ENCODE measurements around the gene C2CD4C. TPM values are rescaled to one million over a fixed set of nuclear protein-coding genes. Genes with fewer than 3 reads are reported as not detected.

The C2CD4C gene
- total and polyA plus RNA-seq, 12 donors: 0.17 to 3.2 (median 1.2) TPM; not detected in 1

GRCh38 chr19:410243-410781 lies 1.4 kb upstream of the C2CD4C start:
- 25 to 68% (median 60%) methylated on average over 9 to 21 of the region's 21 CpGs for WGBS, 4 donors
- Histone ChIP-seq H3K27ac (no peak overlapping the region), H3K4me3 (no peak overlapping the region), H3K9me3 (replicated peaks in 1 of 3) (no peaks in the 10 kb centered on the region), H3K27me3 (peaks cover 43% of the 10 kb centered on the region), H3K36me3 (replicated peaks in 1 of 2) (no peaks in the 10 kb centered on the region), H3K4me1 (replicated peaks in 1 of 2) (peaks cover 9 to 15% of the 10 kb centered on the region in 2 donors)
- no peak for TF ChIP-seq POLR2A (IDR thresholded peaks at IDR 0.05)
- TF ChIP-seq, protein P1, sequence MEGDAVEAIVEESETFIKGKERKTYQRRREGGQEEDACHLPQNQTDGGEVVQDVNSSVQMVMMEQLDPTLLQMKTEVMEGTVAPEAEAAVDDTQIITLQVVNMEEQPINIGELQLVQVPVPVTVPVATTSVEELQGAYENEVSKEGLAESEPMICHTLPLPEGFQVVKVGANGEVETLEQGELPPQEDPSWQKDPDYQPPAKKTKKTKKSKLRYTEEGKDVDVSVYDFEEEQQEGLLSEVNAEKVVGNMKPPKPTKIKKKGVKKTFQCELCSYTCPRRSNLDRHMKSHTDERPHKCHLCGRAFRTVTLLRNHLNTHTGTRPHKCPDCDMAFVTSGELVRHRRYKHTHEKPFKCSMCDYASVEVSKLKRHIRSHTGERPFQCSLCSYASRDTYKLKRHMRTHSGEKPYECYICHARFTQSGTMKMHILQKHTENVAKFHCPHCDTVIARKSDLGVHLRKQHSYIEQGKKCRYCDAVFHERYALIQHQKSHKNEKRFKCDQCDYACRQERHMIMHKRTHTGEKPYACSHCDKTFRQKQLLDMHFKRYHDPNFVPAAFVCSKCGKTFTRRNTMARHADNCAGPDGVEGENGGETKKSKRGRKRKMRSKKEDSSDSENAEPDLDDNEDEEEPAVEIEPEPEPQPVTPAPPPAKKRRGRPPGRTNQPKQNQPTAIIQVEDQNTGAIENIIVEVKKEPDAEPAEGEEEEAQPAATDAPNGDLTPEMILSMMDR (IDR thresholded peaks at IDR 0.05): no peak
- intact Hi-C loops (cut with DNase I): no loop called here
- DNase-seq: no peak

DNA sequence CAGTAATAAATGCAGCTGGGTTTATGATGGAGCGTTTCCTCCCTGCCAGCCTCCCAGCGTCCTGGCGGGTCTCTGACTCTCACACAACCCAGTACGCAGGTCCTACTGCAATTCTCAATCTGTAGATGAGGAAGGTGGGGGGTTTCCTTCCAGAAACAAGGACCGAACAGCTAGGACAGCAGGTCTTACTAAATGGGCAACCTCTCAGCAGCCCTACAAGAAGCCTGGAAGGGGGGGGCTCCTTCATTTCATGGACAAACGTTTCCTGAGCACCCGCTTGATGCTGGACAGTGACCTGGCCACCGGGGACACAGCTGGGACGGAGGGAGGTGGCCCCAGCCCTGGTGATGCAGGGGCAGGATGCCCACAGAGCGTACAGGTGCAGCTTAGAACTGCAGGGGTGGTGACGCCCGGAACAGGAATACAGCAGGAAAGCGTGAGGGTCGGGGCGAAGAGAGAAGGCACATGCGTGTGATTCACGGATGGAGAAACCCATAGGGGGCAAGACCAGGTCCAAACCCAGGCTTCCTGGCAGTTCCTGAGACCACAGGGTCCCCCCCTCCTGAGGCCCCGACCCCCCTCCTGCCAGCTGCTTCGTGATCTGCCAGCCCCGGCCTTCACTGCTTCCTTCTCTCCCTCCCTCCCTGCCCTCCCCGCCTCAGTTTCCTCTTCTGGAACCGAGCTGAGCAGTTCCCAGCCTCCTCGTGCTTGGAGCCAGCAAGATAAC lies 732 bp upstream of the C2CD4C start:
- TF ChIP-seq, protein P1 (IDR thresholded peaks at IDR 0.05): no peak
- TF ChIP-seq POLR2A (IDR thresholded peaks at IDR 0.05): no peak
- no peak for DNase-seq
- Histone ChIP-seq H3K4me1 (replicated peaks in 1 of 2) (peaks cover 9 to 15% of the 10 kb centered on the region in 2 donors), H3K27ac (no peak overlapping the region), H3K4me3 (peak overlapping the region in 1 of 4 donors; percentile 55), H3K36me3 (replicated peaks in 1 of 2) (no peaks in the 10 kb centered on the region), H3K9me3 (replicated peaks in 1 of 3) (no peaks in the 10 kb centered on the region), H3K27me3 (peaks cover 43% of the 10 kb centered on the region)
- intact Hi-C loops (cut with DNase I): no loop called here
- WGBS, 4 donors: 3 to 9% (median 8%) methylated on average over 17 to 23 of the region's 23 CpGs

DNA sequence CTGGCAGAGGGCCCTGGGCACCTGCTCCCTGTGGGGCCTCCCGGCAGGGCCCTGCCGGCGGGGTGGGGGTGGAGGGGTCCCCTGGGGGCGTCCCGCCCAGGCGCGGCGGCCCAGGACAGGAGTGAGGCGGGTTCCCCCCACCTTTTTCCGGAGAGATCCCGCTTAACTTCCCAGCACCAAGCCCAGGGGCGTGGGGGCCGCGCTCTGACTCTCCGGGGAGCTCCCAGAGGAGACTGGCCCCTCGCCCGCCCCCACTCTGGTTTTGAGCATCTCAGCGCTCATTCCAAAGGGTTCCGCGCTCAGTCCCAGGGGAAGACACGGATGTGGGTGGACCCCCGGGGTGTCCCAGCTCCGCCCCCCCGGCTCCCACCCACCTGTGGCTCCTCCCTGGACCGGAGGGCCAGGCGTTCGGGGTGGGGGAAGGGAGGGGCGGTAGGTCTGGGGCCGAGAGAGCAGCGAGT lies 476 bp downstream of the C2CD4C start:
- peak overlapping the region in 1 of 4 donors; percentile 55 for H3K4me3 ChIP-seq
- H3K27me3 ChIP-seq: peaks cover 43% of the 10 kb centered on the region
- H3K36me3 ChIP-seq (replicated peaks in 1 of 2): no peaks in the 10 kb centered on the region
- TF ChIP-seq, protein P1 (IDR thresholded peaks at IDR 0.05): no peak
- no peak for TF ChIP-seq POLR2A (IDR thresholded peaks at IDR 0.05)
- intact Hi-C loops (cut with DNase I): no loop called here
- H3K27ac ChIP-seq: no peak overlapping the region
- DNase-seq: peak in 1 of 7 donors; percentile 19
- peaks cover 9 to 15% of the 10 kb centered on the region in 2 donors for H3K4me1 ChIP-seq (replicated peaks in 1 of 2)
- H3K9me3 ChIP-seq (replicated peaks in 1 of 3): no peaks in the 10 kb centered on the region
- WGBS, 4 donors: 0 to 3% (median 2%) methylated on average over 3 to 29 of the region's 30 CpGs

- DNase-seq: no peak
- Histone ChIP-seq H3K27me3 (peaks cover 43% of the 10 kb centered on the region), H3K4me3 (peak overlapping the region in 1 of 4 donors; percentile 55), H3K9me3 (replicated peaks in 1 of 3) (no peaks in the 10 kb centered on the region), H3K36me3 (replicated peaks in 1 of 2) (no peaks in the 10 kb centered on the region), H3K4me1 (replicated peaks in 1 of 2) (peaks cover 9 to 15% of the 10 kb centered on the region in 2 donors), H3K27ac (no peak overlapping the region)
- TF ChIP-seq POLR2A (IDR thresholded peaks at IDR 0.05): no peak
- TF ChIP-seq, protein P1 (IDR thresholded peaks at IDR 0.05): no peak
- intact Hi-C loops (cut with DNase I): no loop called here
- whole genome bisulfite sequencing, 4 donors: 49 to 68% (median 51%) methylated on average over 5 to 70 of the region's 70 CpGs
Observed at GRCh38 chr19:407511-408440, 1.2 kb downstream of the C2CD4C start.

Data from adrenal gland (tissue), 12 donors.